ENCODE measurements around the gene ATP13A5.

- TF ChIP-seq CTCF (IDR thresholded peaks at IDR 0.05) (no peak), EP300 (IDR thresholded peaks at IDR 0.05) (no peak)
These were observed 10.7 kb downstream of the ATP13A5 start for GRCh38 chr3:193367868-193368267.
